ENCODE results near the gene CRYBG2.

Gene CRYBG2

GRCh38 chr1:26290122-26290881, 63.6 kb downstream of the CRYBG2 start:
- DNase-seq: no peak

- peak; percentile 72 for DNase-seq
Measured at GRCh38 chr1:26289158-26290059, 64.5 kb downstream of the CRYBG2 start.

DNA sequence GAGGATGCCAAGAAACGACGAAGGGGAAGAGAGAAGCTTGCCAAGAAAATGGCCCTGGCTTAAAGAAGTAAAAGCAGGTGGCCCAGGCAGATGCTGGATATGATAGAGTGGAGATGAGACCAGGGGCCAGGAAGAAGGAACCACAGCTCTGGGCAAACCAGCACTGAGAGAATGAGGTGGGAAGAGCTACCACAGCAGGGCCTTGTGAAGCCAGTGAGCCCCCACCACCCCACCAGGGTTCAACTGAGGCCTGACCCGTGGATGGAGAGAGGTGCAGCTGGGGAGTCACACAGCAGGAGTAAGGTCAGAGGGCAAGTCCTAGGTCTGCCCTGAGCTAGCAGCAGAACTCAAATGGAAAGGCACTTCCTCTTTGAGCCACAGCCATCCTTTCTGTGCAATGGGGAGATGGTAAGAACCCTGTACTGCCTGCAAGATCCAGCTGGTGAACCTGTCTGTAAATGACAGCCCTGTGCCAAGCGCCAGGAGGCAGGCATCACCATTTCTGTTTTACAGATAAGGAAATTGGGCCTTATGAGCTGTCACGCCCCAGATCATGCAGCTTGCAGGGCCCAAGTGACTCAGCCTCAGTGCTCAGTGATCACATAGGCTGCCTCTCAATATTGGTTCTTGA, 65.5 kb downstream of the CRYBG2 start:
- DNase-seq: peak; percentile 26

- no peak for DNase-seq
Measured at GRCh38 chr1:26287811-26288210, 66.1 kb downstream of the CRYBG2 start.

GRCh38 chr1:26287033-26287711, 66.8 kb downstream of the CRYBG2 start:
- DNase-seq: peak; percentile 45

GRCh38 chr1:26286064-26286416, 67.9 kb downstream of the CRYBG2 start:
- no peak for DNase-seq

DNA sequence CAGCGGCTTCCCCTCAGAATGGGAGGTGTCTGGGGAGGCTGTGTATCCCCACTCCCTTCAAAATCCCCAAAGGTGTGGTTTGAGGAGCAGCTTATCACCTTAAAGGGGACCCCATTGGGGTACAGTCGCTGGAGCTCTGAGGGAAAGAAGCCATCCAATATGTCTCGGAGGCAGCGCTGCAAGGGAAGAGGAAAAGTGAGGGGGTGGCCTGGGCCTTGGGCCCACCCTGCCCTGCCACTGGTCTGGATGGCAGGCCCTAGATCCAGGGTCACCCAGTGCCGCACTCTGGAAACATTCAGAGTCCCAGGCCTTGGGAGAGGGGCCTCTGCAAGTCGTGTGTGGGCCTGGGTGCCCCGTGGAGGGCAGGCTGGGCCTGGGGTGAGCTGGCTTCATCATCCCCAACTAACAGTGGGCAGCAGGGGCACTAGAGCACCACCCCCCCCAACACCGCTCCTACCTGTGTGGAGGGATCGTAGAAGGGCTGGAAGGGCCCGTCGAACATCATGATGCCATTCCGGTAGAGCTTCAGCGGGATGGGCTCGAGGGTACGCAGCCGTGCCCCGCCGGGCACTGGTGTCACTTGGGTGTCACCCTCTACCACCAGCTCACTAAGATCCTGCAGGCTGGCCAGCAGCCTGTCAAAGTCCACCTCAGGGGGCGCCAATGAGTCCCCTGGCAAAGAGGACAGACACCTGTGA, 68.4 kb downstream of the CRYBG2 start:
- no peak for DNase-seq

DNA sequence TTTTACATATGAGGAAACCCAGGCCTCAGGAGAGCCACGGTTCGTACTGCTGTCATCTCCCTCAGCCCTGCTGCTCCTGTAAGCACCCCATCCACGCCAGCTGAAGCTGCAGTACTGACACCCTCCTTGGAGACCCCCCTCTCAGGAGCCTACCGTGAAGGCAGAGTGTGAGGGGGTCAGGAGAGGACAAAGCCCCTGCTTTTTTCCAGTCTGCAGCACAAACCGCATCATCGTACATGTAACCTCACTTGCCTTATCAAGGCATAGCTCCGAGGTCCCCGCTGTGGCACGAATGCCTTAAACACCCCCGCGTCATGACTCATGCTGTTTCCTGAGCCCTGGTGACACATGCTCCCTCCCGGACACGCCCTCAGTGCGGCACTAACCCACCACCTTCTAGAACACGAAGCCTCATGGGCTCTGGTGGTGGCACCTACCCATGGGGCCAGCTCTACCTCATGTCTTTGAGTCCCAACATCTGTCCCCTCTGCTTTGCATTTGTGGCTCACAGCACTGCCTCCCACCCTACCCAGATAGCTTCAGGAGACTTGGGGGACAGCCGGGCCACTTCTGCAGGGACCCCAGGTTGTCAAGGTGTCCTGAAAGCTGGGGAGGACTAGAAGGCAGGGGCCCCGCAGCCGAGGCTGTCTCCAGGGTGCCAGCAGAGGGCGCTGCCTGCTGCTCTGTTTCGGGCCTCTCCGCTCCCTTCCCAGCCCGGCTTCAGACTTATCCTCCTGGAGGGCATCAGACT, 69.2 kb downstream of the CRYBG2 start:
- DNase-seq: no peak

DNA sequence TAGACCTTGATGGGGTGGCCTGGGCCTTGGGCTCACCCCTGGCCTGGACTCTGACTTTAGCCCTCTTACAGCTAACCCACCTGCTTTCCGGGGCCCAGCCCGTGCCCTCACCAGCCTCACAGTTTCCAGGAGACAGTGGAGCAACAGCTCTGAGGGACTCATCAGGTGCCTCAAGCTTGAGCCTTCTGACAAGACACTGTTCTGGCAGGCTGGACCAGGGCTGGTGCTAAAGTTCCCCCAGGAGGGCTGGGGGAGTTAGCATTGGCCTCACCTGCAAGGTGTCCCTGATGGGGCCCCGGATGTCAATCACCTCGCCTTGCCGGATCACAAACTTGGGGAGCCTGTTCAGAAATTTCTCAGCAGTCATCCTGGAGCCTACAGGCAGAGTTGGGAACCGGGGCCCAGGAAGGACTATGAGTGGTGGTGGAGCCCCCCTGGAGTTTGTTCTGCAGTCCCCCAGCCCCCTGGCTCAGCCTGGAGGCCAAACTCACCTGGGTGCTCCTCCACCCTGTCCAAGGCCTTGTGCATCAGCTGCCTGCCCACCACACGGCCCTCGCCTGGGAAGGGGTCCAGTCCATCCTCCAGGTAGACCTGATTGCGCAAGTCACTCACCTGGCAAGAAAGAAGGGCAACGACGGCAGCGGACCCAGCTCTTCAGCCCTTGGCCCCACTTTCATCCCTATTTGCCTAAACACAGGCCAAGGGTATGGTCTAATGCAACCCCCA, 69.9 kb downstream of the CRYBG2 start:
- no peak for DNase-seq

DNA sequence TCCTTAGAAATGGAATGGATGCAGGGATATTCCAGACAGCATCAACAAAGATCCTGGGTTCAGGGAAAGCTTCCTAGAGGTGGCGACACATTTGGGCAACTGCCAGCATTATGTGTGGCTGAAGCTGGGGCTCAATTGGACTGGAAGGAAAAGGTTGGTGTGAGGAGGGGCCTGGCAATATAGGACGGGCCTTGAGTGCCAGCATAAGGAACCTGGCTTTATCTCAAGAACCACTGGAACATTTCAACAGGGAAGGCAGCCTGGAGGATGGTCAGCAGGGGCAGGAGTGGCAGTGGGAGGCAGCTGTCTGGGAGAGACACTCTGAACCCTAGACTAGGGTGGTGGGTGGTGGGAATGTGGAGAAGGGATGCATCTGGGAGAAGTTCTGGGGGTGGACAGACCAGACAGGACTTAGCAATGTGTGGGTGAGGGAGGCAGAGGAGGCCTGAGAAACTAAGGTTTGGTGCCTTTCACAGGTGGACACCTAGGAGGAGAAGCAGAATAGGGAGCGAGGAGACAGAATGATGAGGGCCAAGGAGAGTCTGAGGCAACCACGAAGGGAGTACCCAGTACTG, 70.6 kb downstream of the CRYBG2 start:
- DNase-seq: no peak

DNA sequence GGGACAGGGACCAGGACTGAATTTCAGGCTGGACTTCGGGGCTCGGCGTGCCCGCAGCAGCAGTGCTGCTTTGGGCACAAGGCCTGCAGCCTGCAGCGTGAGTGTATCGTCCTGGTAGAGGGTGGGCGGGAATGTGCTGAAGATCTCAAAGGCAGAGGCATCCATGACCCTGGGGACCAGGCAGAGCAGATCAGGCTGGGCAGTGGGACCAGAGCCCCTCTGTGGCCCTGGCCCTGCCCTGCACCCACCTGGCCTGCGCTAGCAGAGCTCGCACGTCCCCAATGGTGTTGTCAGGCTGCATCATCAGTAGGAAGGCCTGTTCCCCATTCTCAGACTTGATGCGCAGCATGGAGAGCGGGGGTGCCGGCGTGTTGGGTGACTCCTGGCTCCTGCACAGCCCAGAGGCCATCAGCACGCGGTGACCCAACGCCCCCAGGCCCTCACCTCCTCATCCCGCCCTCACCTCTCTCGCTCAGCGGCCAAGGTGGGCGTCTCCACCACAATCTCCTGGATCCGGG, 71.5 kb downstream of the CRYBG2 start:
- DNase-seq: no peak

DNA sequence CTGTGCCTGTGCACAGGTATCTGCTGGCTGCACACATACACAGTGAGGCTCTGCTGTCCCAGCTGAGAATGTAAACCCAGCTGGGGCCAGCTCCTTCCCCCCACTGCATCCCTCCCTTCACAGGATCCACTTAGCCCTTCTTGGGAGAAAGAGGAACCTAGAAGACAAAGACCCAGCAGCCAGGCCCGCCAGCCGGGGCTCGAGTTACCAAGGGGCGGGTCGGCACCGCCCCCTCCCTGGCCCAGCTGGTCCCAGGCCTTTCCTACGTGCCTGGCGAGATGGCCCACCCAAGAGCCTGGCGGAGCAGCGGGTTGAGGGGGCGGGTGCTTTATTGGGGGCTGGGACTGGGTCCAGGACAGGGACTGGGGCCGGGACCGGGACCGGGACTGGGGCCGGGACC, 72.0 kb downstream of the CRYBG2 start:
- DNase-seq: no peak

DNA sequence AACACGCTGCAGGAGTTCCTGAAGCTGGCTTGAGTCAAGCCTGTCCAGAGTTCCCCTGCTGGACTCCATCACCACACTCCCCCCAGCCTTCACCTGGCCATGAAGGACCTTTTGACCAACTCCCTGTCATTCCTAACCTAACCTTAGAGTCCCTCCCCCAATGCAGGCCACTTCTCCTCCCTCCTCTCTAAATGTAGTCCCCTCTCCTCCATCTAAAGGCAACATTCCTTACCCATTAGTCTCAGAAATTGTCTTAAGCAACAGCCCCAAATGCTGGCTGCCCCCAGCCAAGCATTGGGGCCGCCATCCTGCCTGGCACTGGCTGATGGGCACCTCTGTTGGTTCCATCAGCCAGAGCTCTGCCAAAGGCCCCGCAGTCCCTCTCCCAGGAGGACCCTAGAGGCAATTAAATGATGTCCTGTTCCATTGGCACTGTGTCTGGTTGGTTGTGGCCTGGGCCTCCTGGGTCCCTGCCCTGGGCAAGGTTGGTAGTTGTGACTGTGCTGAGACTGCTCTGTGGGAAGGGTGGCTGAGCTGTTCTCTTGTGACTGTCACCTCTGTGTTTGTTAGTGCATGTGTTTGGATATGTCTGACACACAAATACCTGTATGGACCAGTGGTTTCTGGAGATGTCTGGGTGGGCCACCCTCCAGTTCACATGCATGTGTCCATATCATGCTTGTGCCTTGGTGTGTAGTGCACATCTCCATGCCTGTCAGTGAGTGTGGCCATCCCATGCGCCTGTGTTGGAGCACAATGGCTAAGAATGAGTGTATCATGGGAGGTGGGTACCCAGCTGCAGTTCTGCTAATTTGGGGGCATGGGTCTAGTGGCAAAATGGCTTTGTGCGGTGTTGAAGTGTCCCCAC, 72.6 kb downstream of the CRYBG2 start:
- no peak for DNase-seq

DNA sequence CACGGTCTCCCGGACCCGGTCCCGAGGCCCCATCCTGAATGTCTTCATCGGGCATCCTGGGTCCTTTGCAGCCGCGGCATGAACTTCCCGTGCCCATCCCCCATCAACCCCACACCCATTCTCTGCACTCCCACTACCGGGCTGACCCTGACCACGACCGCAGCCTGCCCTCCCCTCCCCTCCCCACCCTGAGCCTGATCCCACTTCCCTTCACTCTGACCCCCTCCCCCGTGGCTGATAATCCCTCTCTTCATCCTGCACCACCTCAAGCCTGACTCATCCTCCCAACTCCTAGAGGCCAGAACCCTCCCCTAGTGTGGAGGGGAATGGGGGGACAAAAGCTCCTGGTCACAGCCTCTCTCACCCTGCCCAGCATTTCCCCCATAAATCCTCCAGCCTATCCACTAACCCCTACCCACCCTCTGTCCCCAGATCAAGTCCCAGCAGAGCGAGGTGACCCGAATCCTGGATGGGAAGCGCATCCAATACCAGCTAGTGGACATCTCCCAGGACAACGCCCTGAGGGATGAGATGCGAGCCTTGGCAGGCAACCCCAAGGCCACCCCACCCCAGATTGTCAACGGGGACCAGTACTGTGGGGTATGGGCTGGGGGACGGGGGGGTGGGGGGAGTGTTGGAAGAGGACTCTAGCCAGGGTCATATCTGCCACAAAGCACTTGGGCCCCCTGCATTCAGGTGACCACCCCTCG, 73.4 kb downstream of the CRYBG2 start:
- no peak for DNase-seq

DNA sequence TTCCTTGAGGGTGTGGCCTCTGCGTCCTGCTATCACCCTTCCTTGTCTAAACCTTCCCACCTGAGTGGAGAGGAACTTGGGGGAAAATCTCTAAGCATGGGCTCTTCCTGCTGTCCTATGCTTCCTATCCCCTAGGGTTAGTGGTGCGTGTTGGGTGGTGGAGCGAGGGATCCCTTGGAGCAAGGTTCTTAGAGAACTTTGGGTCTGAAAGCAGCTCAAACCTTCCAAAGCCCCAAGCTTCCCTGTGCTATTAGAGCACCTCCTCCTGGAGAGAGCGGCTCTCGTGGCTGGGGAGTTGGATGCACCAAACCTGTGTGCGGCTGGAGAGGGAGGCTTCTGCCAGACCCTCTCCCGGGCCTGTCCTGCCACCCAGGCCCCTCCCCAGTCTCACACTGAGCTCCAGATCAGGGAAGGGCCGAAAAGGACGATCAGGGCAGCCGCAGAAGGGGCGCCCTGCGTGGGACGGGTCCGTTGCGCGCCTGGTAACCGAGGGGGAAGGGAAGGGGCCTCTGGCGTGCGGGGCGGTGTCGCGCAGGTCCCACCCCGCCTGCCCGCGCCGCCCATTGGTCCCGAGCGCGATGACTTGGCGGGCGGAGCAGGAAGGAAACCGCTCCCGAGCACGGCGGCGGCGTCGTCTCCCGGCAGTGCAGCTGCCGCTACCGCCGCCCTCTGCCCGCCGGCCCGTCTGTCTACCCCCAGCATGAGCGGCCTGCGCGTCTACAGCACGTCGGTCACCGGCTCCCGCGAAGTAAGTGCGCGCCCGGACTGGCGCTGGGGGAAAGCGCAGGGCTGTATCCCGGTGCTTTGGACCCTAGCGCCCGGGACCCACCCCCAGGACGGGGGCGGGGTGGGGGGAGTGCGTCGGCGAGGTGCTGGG, 74.2 kb downstream of the CRYBG2 start, which contains the start of gene SH3BGRL3:
SH3BGRL3 (plus strand) TSS at position 631 of the 877 bp plus-strand sequence; CDS start at position 701, 70 bp downstream.
- DNase-seq: peak; percentile 84

DNA sequence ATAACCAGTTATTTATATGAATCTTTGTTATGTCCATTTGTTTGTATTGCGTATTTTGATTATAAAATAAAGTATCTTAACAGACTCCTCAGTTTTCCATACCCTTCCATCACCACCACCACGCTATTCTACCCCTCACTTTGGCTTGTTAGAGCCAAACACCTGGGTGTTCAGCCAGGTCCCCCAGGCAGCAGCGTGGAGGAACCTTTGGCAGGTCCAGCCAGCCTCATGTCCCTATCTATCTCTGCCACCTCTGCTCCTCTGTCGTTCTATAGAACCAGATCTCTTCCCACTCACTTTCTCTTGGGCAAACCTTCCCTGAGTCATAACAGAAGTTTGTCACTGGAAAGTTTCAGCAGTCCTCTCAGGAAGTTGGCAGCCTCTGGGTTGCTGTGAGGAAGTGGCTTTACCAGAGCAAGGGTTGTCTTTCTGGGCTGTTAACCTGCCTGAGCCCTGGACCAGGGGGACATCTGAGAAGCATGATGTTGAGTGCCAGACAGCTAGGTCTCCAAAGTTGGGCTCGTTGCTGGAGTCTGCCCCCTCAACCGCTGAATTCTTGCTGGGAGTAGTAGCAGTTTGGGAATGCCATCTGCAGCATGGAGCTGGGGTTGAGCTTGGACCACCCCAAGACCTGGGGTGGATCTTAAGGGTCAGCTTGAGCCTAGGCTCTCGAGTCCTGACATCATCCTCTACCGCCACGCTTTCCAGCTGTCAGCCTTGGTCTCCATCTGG, 75.0 kb downstream of the CRYBG2 start:
- peak; percentile 84 for DNase-seq

DNA sequence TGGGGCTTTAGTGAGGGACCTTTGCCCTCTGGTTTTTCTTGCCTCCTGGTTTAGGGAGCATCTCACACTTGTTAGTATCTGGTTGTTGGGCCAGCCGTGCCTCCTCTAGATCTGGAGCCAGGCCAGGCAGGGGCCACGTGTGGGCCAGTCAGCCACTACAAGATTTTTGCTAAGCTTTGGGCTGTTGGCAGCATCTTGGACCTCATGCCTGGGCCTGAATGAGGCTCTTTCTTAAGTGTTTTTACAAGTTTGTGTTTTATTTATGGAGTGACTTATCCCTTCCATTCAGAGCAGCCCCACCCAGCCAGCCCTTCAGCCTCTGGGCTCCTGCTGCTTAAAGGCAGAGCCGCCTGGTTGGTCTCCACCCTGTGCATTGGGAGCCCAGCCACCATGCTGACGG, 75.6 kb downstream of the CRYBG2 start:
- DNase-seq: no peak
